Gastroesophageal sphincter (tissue), 4 donors: ENCODE measurements around the gene ACTN4. TPM values are rescaled to one million over a fixed set of nuclear protein-coding genes. Genes with fewer than 3 reads are reported as not detected.

Experiments used
- ATAC-seq: fragments of 150-250 bp; one replicate; pipeline ENCODE4 v1.9.1; 2016; ENCODE audit warnings: mild to moderate bottlenecking, moderate library complexity
- H3K27ac ChIP-seq, 4 donors: fragments of 200-600 bp; sonication (generic) in 3 of 4; 1 replicate in 3 of 4; 2 replicates in 1 of 4; pipeline ENCODE4 v1.5.1; 2016 to 2019
- H3K27me3 ChIP-seq: fragments of 200-600 bp; sonication (generic); one replicate; pipeline ENCODE4 v1.5.1; 2019
- H3K36me3 ChIP-seq, 2 donors: fragments of 200-600 bp; sonication (generic); one replicate each; pipeline ENCODE4 v1.5.1; 2019; ENCODE audit warnings: control low read depth in 1 of 2
- H3K4me1 ChIP-seq, 3 donors: fragments of 200-600 bp; sonication (generic); 1 replicate in 2 of 3; 2 replicates in 1 of 3; pipeline ENCODE4 v1.5.1; 2016 to 2019; ENCODE audit warnings: control low read depth in 2 of 3
- H3K4me3 ChIP-seq, 2 donors: fragments of 200-600 bp; sonication (generic); one replicate each; pipeline ENCODE4 v1.5.1; 2019; ENCODE audit warnings: mild to moderate bottlenecking in 1 of 2, moderate library complexity in 1 of 2
- H3K9me3 ChIP-seq, 3 donors: fragments of 200-600 bp; sonication (generic); one replicate each; pipeline ENCODE4 v1.5.1; 2017 to 2019; ENCODE audit warnings: control low read depth in 2 of 3
- EP300 ChIP-seq: sonication (generic); formaldehyde crosslinking; IDR thresholded peaks from one replicate; pipeline ENCODE4 v1.6.1; 2017; ENCODE audit warnings: antibody characterized with exemption, mild to moderate bottlenecking
- POLR2A ChIP-seq, 2 donors: fragments of 450-650 bp; IDR thresholded peaks; one replicate each; pipeline ENCODE4 v1.6.1; 2017; ENCODE audit warnings: antibody characterized with exemption in 2 of 2, mild to moderate bottlenecking in 2 of 2, moderate library complexity in 1 of 2
- POLR2AphosphoS5 ChIP-seq: sonication (generic); formaldehyde crosslinking; IDR thresholded peaks from one replicate; pipeline ENCODE4 v1.6.1; 2017; ENCODE audit warnings: antibody characterized with exemption
- WGBS, 2 donors: methylation state at CpG; one replicate each; pipeline ENCODE4 v1.1.5; 2018; ENCODE audit warnings: low coverage in 1 of 2; 5-methylcytosine and 5-hydroxymethylcytosine counted together
- total RNA-seq, 4 donors: library from RNA; depleted of rRNA; stranded (reverse); fragments of >200 nt; gene quantifications; one replicate each; pipeline ENCODE4 v1.1.0, GENCODE V29; 2016
- TF ChIP-seq, protein P1 (sequence below), 4 experiments: fragments of 200-600 bp in 2 of 4; fragments of 450-650 bp in 2 of 4; sonication (generic) in 1 of 4; IDR thresholded peaks; one replicate each; pipeline ENCODE4 v1.5.1; 2017 to 2019; ENCODE audit warnings: antibody characterized with exemption in 4 of 4, mild to moderate bottlenecking in 2 of 4, moderate library complexity in 2 of 4

ACTN4 gene
- total RNA-seq, 4 donors from 2014 or later: 337 to 938 (median 507) TPM

DNA sequence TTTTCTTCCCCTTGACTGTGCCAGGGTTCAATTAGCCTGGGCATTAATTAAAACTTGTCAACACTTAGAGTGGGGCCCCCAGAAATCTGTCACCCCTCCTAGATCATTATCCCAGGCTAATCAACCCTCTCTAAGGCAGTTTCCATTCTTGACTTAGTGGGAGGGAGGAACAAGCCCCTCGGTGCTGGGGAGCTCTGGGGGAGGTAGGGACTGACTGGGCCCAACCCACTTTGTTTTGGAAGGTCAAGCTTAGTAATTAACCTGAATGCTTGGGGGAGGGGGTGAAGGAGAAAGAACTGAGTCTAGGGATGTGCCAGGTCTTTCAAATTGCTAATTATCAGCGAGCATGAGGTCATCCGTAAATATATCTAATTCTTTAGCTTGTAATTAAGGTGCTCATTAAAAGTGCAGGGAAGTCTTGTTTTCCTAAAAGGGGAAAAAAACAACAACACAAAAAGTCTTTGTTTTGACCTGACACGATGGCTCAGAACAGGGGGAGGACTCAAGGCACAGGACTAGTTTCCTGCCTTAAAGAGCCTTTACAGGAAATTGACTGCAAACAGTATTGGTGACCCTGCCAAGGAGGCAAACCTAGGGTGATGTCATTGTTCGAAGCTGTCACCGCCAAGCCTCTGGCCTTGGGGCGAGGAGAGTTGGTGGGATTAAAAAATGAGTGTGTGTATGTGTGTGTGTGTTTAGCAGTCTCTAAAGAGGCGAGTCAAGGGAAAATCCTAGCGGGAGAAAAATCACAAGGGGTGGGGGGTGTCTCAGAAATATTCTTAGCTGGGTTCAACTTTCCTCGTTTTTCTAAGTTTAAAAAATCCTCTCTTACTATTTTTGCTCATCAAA, 19.4 kb downstream of the ACTN4 start:
- Histone ChIP-seq H3K36me3 (no peaks in the 10 kb centered on the region), H3K4me3 (no peak overlapping the region)

DNA sequence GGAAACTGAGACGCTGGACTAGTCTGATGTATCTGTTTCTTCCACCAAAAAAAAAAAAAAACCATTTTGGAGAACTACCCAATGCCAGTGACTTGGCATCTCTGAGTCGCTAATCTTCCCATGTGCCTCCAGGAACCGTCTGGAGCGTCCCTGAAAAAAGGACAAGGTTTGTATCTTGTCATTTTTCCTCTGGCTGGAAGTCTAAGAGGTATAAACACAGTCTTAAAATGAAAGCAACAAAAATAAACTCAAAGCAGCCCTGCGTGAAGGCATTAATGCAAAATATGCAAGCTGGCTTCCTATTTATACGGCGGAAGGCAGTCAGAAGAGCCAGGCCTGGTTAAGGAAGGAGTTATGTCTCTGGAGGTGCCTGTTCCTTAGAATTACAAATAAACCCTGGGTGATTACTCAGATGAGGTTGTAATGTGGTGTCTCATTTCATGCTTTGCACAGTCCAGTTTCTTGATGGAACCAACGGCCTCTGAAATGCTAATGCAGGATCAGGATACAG, 20.3 kb downstream of the ACTN4 start:
- no peaks in the 10 kb centered on the region for H3K27me3 ChIP-seq
- peak overlapping the region; percentile 95 to 97 (median 96) for H3K27ac ChIP-seq
- peaks cover 47 to 100% (median 81%) of the 10 kb centered on the region in 3 donors for H3K4me1 ChIP-seq
- 2 to 21% methylated on average over 5 to 8 of the region's 8 CpGs for WGBS, 2 donors
- no peaks in the 10 kb centered on the region for H3K36me3 ChIP-seq
- TF ChIP-seq, protein P1, sequence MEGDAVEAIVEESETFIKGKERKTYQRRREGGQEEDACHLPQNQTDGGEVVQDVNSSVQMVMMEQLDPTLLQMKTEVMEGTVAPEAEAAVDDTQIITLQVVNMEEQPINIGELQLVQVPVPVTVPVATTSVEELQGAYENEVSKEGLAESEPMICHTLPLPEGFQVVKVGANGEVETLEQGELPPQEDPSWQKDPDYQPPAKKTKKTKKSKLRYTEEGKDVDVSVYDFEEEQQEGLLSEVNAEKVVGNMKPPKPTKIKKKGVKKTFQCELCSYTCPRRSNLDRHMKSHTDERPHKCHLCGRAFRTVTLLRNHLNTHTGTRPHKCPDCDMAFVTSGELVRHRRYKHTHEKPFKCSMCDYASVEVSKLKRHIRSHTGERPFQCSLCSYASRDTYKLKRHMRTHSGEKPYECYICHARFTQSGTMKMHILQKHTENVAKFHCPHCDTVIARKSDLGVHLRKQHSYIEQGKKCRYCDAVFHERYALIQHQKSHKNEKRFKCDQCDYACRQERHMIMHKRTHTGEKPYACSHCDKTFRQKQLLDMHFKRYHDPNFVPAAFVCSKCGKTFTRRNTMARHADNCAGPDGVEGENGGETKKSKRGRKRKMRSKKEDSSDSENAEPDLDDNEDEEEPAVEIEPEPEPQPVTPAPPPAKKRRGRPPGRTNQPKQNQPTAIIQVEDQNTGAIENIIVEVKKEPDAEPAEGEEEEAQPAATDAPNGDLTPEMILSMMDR (IDR thresholded peaks at IDR 0.05): no peak
- TF ChIP-seq POLR2AphosphoS5: peak; percentile 38
- no peaks in the 10 kb centered on the region for H3K9me3 ChIP-seq
- H3K4me3 ChIP-seq: no peak overlapping the region
- no peak for ATAC-seq

More for the DNA sequence above, 19.4 kb downstream of the ACTN4 start:
- WGBS, 2 donors: 25 to 29% methylated on average over 10 of the region's 10 CpGs
- peak; percentile 17 for ATAC-seq
- no peaks in the 10 kb centered on the region for H3K27me3 ChIP-seq
- TF ChIP-seq POLR2A (IDR thresholded peaks at IDR 0.05): no peak
- TF ChIP-seq EP300: no peak
- TF ChIP-seq, protein P1 (IDR thresholded peaks at IDR 0.05): no peak
- peak; percentile 87 for TF ChIP-seq POLR2AphosphoS5
- H3K27ac ChIP-seq: peak overlapping the region; percentile 95 to 97 (median 96)
- H3K9me3 ChIP-seq: no peaks in the 10 kb centered on the region
- H3K4me1 ChIP-seq: peaks cover 46 to 100% (median 89%) of the 10 kb centered on the region in 3 donors

DNA sequence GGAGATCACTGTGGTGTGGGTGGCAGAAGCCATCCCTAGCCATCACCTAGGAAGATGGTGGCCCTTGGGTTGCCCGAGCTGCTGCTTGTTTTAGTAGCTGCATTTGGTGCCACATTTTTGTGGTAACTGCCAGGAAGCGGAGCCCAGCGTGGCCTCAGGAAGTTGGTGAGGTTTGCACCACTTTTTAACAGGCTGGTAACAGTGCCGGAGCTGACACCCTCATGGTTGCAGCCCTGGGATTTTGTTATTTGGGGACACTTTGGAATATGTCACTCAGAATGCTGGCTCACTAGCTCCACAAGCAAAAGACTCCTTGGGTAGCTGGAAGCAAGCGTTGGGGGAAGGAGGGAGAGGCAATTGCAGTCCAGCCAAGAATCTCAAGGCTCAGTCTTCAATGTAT, 22.1 kb downstream of the ACTN4 start:
- Histone ChIP-seq H3K27ac (peak overlapping the region; percentile 95 to 97 (median 96)), H3K36me3 (no peaks in the 10 kb centered on the region), H3K4me1 (peaks cover 39 to 96% (median 62%) of the 10 kb centered on the region in 3 donors), H3K4me3 (no peak overlapping the region), H3K27me3 (no peaks in the 10 kb centered on the region), H3K9me3 (no peaks in the 10 kb centered on the region)
- WGBS, 2 donors: 63% methylated on average over 1 of the region's 5 CpGs; no CpG with 5 or more reads in 1 of the 2 donors
- no peak for ATAC-seq
- TF ChIP-seq POLR2AphosphoS5 (no peak), POLR2A (IDR thresholded peaks at IDR 0.05) (no peak), EP300 (no peak)
- TF ChIP-seq, protein P1 (IDR thresholded peaks at IDR 0.05): no peak

DNA sequence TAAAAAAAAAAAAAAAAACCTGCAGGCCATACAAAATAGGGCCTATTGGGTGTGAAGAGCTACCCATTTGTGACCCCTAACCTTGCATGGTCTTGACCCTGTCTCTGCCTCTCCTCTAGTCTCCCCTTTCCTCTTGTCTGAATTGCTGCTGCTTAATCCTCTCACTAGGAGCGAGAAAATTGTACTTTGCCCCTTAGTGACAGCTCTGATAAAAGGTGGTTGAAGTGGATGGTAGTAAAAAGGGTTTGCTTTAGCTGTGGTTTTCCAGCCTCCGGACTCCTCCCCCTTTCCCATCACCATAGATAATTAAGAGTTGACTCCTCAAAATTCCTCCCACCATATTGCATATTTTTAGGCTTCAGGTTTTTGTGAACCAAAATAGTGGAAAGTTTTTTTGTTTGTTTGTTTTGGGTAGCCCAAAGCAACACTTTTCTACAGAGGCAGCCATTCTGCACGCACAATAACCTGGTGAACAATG, 23.5 kb downstream of the ACTN4 start:
- Histone ChIP-seq H3K36me3 (no peaks in the 10 kb centered on the region), H3K4me1 (peaks cover 34 to 96% (median 58%) of the 10 kb centered on the region in 3 donors), H3K27me3 (no peaks in the 10 kb centered on the region), H3K9me3 (no peaks in the 10 kb centered on the region), H3K27ac (peak overlapping the region; percentile 95 to 97 (median 96)), H3K4me3 (no peak overlapping the region)
- WGBS, 2 donors: 62 to 70% methylated on average over 2 to 3 of the region's 3 CpGs
- TF ChIP-seq POLR2AphosphoS5 (no peak), EP300 (no peak)
- TF ChIP-seq, protein P1 (IDR thresholded peaks at IDR 0.05): no peak
- no peak for ATAC-seq
